ENCODE results near the gene FIS1. TPM values are rescaled to one million over a fixed set of nuclear protein-coding genes. Genes with fewer than 3 reads are reported as not detected.

FIS1 gene
- total and polyA plus RNA-seq, 2 experiments from 2014 or later = 130 to 131 TPM

Small RNA genes within 50 kb of the gene (small RNA-seq; reads per million reads assigned to genes)
- not detected for gene RNU6-1104P (ENCODE audit: low replicate concordance)

Other genes with a start within 250 kb of the FIS1 start
- gene MUC17, start 225.0 kb downstream of the FIS1 start, total RNA-seq (2014; rRNA removed; shearing (Covaris generic)) = under 0.01 TPM in 1 of 2 replicates, not detected in the other
- not detected in 2 replicates for gene MUC17, start 225.0 kb downstream of the FIS1 start, polyA plus RNA-seq (2016; fragmentation: Nextera tagmentation; extraction: Ambion mirVana)
- 12.9 and 15.7 TPM in 2 replicates for gene TRIM56, start 159.6 kb downstream of the FIS1 start, total RNA-seq (2014; rRNA removed; shearing (Covaris generic))
- 8.7 and 10.0 TPM in 2 replicates for gene TRIM56, start 159.6 kb downstream of the FIS1 start, polyA plus RNA-seq (2016; fragmentation: Nextera tagmentation; extraction: Ambion mirVana)
- gene SERPINE1, start 118.0 kb downstream of the FIS1 start, total RNA-seq (2014; rRNA removed; shearing (Covaris generic)) = 0.97 and 2.0 TPM in 2 replicates
- 0.63 and 1.2 TPM in 2 replicates for gene SERPINE1, start 118.0 kb downstream of the FIS1 start, polyA plus RNA-seq (2016; fragmentation: Nextera tagmentation; extraction: Ambion mirVana)
- 60.6 and 62.9 TPM in 2 replicates for gene AP1S1, start 90.6 kb downstream of the FIS1 start, total RNA-seq (2014; rRNA removed; shearing (Covaris generic))
- 11.5 and 12.2 TPM in 2 replicates for gene AP1S1, start 90.6 kb downstream of the FIS1 start, polyA plus RNA-seq (2016; fragmentation: Nextera tagmentation; extraction: Ambion mirVana)
- 3.3 and 4.4 TPM in 2 replicates for gene VGF, start 79.5 kb downstream of the FIS1 start, total RNA-seq (2014; rRNA removed; shearing (Covaris generic))
- 2.6 and 3.0 TPM in 2 replicates for gene VGF, start 79.5 kb downstream of the FIS1 start, polyA plus RNA-seq (2016; fragmentation: Nextera tagmentation; extraction: Ambion mirVana)
- 0.21 TPM in 1 of 2 replicates, not detected in the other for gene NAT16, start 64.8 kb downstream of the FIS1 start, total RNA-seq (2014; rRNA removed; shearing (Covaris generic))
- gene NAT16, start 64.8 kb downstream of the FIS1 start, polyA plus RNA-seq (2016; fragmentation: Nextera tagmentation; extraction: Ambion mirVana) = 0.31 and 0.57 TPM in 2 replicates
- 0.85 TPM in 1 of 2 replicates, not detected in the other for gene MOGAT3, start 44.0 kb downstream of the FIS1 start, total RNA-seq (2014; rRNA removed; shearing (Covaris generic))
- gene MOGAT3, start 44.0 kb downstream of the FIS1 start, polyA plus RNA-seq (2016; fragmentation: Nextera tagmentation; extraction: Ambion mirVana) = 0.21 and 0.44 TPM in 2 replicates
- gene PLOD3, start 27.5 kb downstream of the FIS1 start, total RNA-seq (2014; rRNA removed; shearing (Covaris generic)) = 28.5 and 40.7 TPM in 2 replicates
- gene PLOD3, start 27.5 kb downstream of the FIS1 start, polyA plus RNA-seq (2016; fragmentation: Nextera tagmentation; extraction: Ambion mirVana) = 33.9 and 35.2 TPM in 2 replicates
- gene ZNHIT1, start 26.9 kb downstream of the FIS1 start, total RNA-seq (2014; rRNA removed; shearing (Covaris generic)) = 61.9 and 64.6 TPM in 2 replicates
- 113 and 136 TPM in 2 replicates for gene ZNHIT1, start 26.9 kb downstream of the FIS1 start, polyA plus RNA-seq (2016; fragmentation: Nextera tagmentation; extraction: Ambion mirVana)
- 3.6 and 3.7 TPM in 2 replicates for gene CLDN15, start 7.3 kb downstream of the FIS1 start, total RNA-seq (2014; rRNA removed; shearing (Covaris generic))
- gene CLDN15, start 7.3 kb downstream of the FIS1 start, polyA plus RNA-seq (2016; fragmentation: Nextera tagmentation; extraction: Ambion mirVana) = 4.1 and 4.3 TPM in 2 replicates
- 13.8 and 22.5 TPM in 2 replicates for gene IFT22, start 76.7 kb upstream of the FIS1 start, total RNA-seq (2014; rRNA removed; shearing (Covaris generic))
- gene IFT22, start 76.7 kb upstream of the FIS1 start, polyA plus RNA-seq (2016; fragmentation: Nextera tagmentation; extraction: Ambion mirVana) = 28.6 and 38.8 TPM in 2 replicates
- gene COL26A1, start 117.8 kb upstream of the FIS1 start, total RNA-seq (2014; rRNA removed; shearing (Covaris generic)) = 51.7 and 55.0 TPM in 2 replicates
- 17.8 and 20.6 TPM in 2 replicates for gene COL26A1, start 117.8 kb upstream of the FIS1 start, polyA plus RNA-seq (2016; fragmentation: Nextera tagmentation; extraction: Ambion mirVana)